Testis (tissue), 2 donors: ENCODE measurements around the gene EHD4.

Source experiments
- CTCF ChIP-seq, 3 experiments: fragments of 450-650 bp in 2 of 3; fragments of 200-600 bp in 1 of 3; sonication (generic) in 1 of 3; IDR thresholded peaks; one replicate each; pipeline ENCODE4 v1.5.1; 2016 to 2019; ENCODE audit warnings: antibody characterized with exemption in 3 of 3, mild to moderate bottlenecking in 2 of 3, moderate library complexity in 1 of 3
- POLR2A ChIP-seq: fragments of 450-650 bp; IDR thresholded peaks from one replicate; pipeline ENCODE4 v1.6.1; 2017; ENCODE audit warnings: antibody characterized with exemption, mild to moderate bottlenecking, moderate library complexity

- TF ChIP-seq CTCF (IDR thresholded peaks at IDR 0.05) (no peak), POLR2A (no peak)
Observed at GRCh38 chr15:42011074-42011473, 38.7 kb upstream of the EHD4 start.
